Colonic mucosa (tissue), 4 donors: ENCODE data around the gene IL1RAPL1. TPM values are rescaled to one million over a fixed set of nuclear protein-coding genes. Genes with fewer than 3 reads are reported as not detected.
"Not testable (repeated sequence)": the region's sequence is repeated elsewhere in the genome, so short reads cannot be mapped to it uniquely, and the experiment has no call there.

Experiments
- DNase-seq: peaks from one replicate; pipeline ENCODE4 v3.0.0-alpha.2; 2020
- H3K27ac ChIP-seq: fragments of 200-600 bp; one replicate; pipeline ENCODE4 v1.8.0; 2021
- H3K27me3 ChIP-seq: fragments of 200-600 bp; one replicate; pipeline ENCODE4 v1.8.0; 2021
- H3K36me3 ChIP-seq: fragments of 200-600 bp; one replicate; pipeline ENCODE4 v1.8.0; 2021
- H3K4me1 ChIP-seq: fragments of 200-600 bp; one replicate; pipeline ENCODE4 v1.8.0; 2021; ENCODE audit warnings: mild to moderate bottlenecking
- H3K4me3 ChIP-seq: fragments of 200-600 bp; one replicate; pipeline ENCODE4 v1.8.0; 2021
- H3K9ac ChIP-seq, 2 donors: one replicate each; pipeline ENCODE4 v1.7.0; 2013; ENCODE audit warnings: control low read depth in 2 of 2, low read depth in 2 of 2, low read length in 2 of 2
- H3K9me3 ChIP-seq: fragments of 200-600 bp; one replicate; pipeline ENCODE4 v1.8.0; 2021
- intact Hi-C: fragments of 100-400 bp; cut with DNase I; formaldehyde crosslinking; loops from one replicate; pipeline ENCODE4 v1.14.1; 2022
- total RNA-seq, 2 donors: library from RNA; stranded (reverse); fragmentation: NEBNext Ultra II Directional in 1 of 2; extraction: Animal tissue kit (Norgen Biotek cat#: 25700) in 1 of 2; gene quantifications; one replicate each; pipeline ENCODE4 v1.2.1, GENCODE V29; 2021
- TF ChIP-seq, protein P1 (sequence below): fragments of 200-600 bp; IDR thresholded peaks from one replicate; pipeline ENCODE4 v1.8.0; 2022; ENCODE audit warnings: antibody characterized with exemption, mild to moderate bottlenecking
- donor health status: healthy.
- donor health status: DM: no; HTN: no; CAD: no.
- donor health status: DM: no; HTN: no; CAD: no.

The IL1RAPL1 gene
- total RNA-seq, 2 donors from 2014 or later, result 0.10 to 0.24 TPM

DNA sequence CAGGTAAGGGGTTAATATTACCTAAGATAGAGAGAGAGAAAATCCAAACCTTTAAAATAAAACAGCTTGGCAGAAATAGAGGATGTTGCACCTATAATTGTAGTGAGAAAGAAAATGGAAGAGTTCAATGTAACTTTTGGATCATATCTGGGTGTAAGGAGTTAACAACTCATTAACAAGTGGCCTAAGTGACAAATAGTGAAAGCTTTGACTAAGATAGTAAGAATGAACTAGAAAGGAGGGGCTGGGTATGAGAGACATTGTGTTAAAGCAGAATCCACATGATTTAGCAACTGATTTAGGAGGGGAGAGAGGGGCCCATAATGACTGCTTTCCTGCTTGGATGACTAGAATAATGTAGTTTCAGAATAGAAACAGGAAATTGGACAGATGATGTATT, 761.0 kb downstream of the IL1RAPL1 start:
- intact Hi-C loops, result no loop called here
- Histone ChIP-seq H3K9ac (no peak overlapping the region), H3K27me3 (no peaks in the 10 kb centered on the region), H3K27ac (no peak overlapping the region), H3K9me3 (no peaks in the 10 kb centered on the region), H3K4me3 (no peak overlapping the region), H3K36me3 (no peaks in the 10 kb centered on the region), H3K4me1 (no peaks in the 10 kb centered on the region)
- TF ChIP-seq, protein P1, sequence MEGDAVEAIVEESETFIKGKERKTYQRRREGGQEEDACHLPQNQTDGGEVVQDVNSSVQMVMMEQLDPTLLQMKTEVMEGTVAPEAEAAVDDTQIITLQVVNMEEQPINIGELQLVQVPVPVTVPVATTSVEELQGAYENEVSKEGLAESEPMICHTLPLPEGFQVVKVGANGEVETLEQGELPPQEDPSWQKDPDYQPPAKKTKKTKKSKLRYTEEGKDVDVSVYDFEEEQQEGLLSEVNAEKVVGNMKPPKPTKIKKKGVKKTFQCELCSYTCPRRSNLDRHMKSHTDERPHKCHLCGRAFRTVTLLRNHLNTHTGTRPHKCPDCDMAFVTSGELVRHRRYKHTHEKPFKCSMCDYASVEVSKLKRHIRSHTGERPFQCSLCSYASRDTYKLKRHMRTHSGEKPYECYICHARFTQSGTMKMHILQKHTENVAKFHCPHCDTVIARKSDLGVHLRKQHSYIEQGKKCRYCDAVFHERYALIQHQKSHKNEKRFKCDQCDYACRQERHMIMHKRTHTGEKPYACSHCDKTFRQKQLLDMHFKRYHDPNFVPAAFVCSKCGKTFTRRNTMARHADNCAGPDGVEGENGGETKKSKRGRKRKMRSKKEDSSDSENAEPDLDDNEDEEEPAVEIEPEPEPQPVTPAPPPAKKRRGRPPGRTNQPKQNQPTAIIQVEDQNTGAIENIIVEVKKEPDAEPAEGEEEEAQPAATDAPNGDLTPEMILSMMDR, result no peak
- DNase-seq, result no peak

GRCh38 chrX:29359276-29359675, 772.0 kb downstream of the IL1RAPL1 start:
- H3K9ac ChIP-seq, result no peak overlapping the region
- H3K9me3 ChIP-seq, result no peaks in the 10 kb centered on the region
- intact Hi-C loops, result no loop called here
- no peaks in the 10 kb centered on the region for H3K36me3 ChIP-seq
- no peak for DNase-seq
- no peak overlapping the region for H3K27ac ChIP-seq
- TF ChIP-seq, protein P1, result no peak
- H3K4me1 ChIP-seq, result no peaks in the 10 kb centered on the region
- no peaks in the 10 kb centered on the region for H3K27me3 ChIP-seq
- H3K4me3 ChIP-seq, result no peak overlapping the region

- H3K9ac ChIP-seq, H3K9me3 ChIP-seq, H3K27ac ChIP-seq, DNase-seq, H3K4me3 ChIP-seq, H3K27me3 ChIP-seq, H3K36me3 ChIP-seq, intact Hi-C loops, H3K4me1 ChIP-seq: not testable (repeated sequence)
Measured at GRCh38 chrX:29374765-29375164, 787.5 kb downstream of the IL1RAPL1 start.

DNA sequence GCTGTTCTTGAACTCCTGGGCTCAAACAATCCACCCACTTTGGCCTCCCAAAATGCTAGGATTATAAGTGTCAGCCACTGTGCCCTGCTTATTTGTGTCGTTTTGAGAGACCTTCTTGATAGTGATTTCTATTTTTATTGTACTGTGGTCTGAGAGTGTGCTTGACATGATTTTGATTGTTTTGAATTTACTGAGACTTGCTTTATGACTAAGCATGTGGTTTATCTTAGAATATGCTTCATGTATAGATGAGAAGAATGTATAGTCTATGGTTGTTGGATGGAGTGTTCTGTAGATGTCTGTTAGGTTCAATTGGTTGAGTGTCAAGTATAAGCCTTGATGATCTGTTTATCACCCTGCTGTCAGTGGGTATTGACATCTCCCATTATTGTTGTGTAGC, 789.3 kb downstream of the IL1RAPL1 start:
- Histone ChIP-seq H3K9ac (no peak overlapping the region), H3K36me3 (no peaks in the 10 kb centered on the region), H3K27me3 (no peaks in the 10 kb centered on the region), H3K4me1 (no peaks in the 10 kb centered on the region), H3K4me3 (no peak overlapping the region), H3K9me3 (no peaks in the 10 kb centered on the region), H3K27ac (no peak overlapping the region)
- DNase-seq, result no peak
- TF ChIP-seq, protein P1, result no peak
- intact Hi-C loops, result no loop called here

DNA sequence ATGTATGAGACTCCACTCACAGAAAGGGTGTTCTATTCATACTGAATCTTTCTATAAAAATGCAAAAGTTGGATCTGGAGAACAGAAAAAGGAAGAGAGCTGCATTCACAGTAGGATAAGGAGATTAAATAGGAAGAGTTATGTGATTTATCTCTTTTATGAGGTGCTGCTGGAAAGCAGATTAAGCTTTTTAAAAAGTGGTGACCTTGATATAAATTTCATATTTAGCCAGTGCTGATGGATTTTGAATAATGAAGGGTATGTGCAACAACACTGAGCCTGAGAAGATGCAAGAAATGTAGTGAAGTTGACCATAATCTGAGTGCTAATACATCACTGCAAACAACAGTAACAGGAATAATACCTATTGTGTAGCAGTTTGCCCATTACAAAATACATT, 795.6 kb downstream of the IL1RAPL1 start:
- H3K27ac ChIP-seq, result no peak overlapping the region
- no peaks in the 10 kb centered on the region for H3K4me1 ChIP-seq
- no peak overlapping the region for H3K4me3 ChIP-seq
- TF ChIP-seq, protein P1, result no peak
- intact Hi-C loops, result no loop called here
- H3K9me3 ChIP-seq, result no peaks in the 10 kb centered on the region
- no peaks in the 10 kb centered on the region for H3K36me3 ChIP-seq
- no peak for DNase-seq
- no peaks in the 10 kb centered on the region for H3K27me3 ChIP-seq
- H3K9ac ChIP-seq, result no peak overlapping the region

GRCh38 chrX:29388509-29388908, 801.3 kb downstream of the IL1RAPL1 start:
- Histone ChIP-seq H3K27me3 (no peaks in the 10 kb centered on the region), H3K36me3 (no peaks in the 10 kb centered on the region), H3K4me3 (no peak overlapping the region), H3K9ac (no peak overlapping the region), H3K27ac (no peak overlapping the region), H3K9me3 (no peaks in the 10 kb centered on the region), H3K4me1 (no peaks in the 10 kb centered on the region)
- DNase-seq, result no peak
- TF ChIP-seq, protein P1, result no peak
- intact Hi-C loops, result no loop called here
